Hematopoietic multipotent progenitor cell treated with erythropoietin and hydrocortisone succinate and interleukin-3 and kit ligand, for 15 days (in vitro differentiated cells): ENCODE data around the gene GET3.
"Not testable (repeated sequence)": the region's sequence is repeated elsewhere in the genome, so short reads cannot be mapped to it uniquely, and the experiment has no call there.

Source experiments
- DNase-seq: peaks from one replicate; pipeline ENCODE4 v3.0.0-alpha.2; 2015; ENCODE audit warnings: low spot score

GET3 gene

GRCh38 chr19:12736995-12737834, at the start of gene GET3:
Gene GET3, plus strand, starts transcription at chr19:12737497. Its CDS starts 9 bp downstream, at chr19:12737506.
- DNase-seq, result peak; percentile 95

- DNase-seq, result no peak
Measured at GRCh38 chr19:12689012-12689411, 48.3 kb upstream of the GET3 start.

- DNase-seq, result no peak
Measured at GRCh38 chr19:12689581-12690216, 47.6 kb upstream of the GET3 start.

GRCh38 chr19:12692960-12693359, 44.3 kb upstream of the GET3 start:
- DNase-seq, result no peak

GRCh38 chr19:12694641-12695040, 42.7 kb upstream of the GET3 start:
- no peak for DNase-seq

GRCh38 chr19:12695096-12695495, 42.2 kb upstream of the GET3 start:
- no peak for DNase-seq

GRCh38 chr19:12695514-12695913, 41.8 kb upstream of the GET3 start:
- DNase-seq, result no peak

GRCh38 chr19:12695997-12696365, 41.3 kb upstream of the GET3 start:
- DNase-seq, result no peak

- peak; percentile 95 for DNase-seq
Measured at GRCh38 chr19:12696366-12697335, 40.6 kb upstream of the GET3 start, which contains the start of gene FBXW9. Gene FBXW9, minus strand, starts transcription at chr19:12696631. Its CDS starts 50 bp downstream, at chr19:12696581.

- DNase-seq, result not testable (repeated sequence)
Measured at GRCh38 chr19:12697425-12697824, 39.9 kb upstream of the GET3 start.

- DNase-seq, result no peak
Measured at GRCh38 chr19:12698138-12698537, 39.2 kb upstream of the GET3 start.

- no peak for DNase-seq
Measured at GRCh38 chr19:12701596-12702282, 35.6 kb upstream of the GET3 start.

GRCh38 chr19:12703046-12703445, 34.3 kb upstream of the GET3 start:
- no peak for DNase-seq

- DNase-seq, result no peak
Measured at GRCh38 chr19:12705169-12705568, 32.1 kb upstream of the GET3 start.

GRCh38 chr19:12705654-12706331, 31.5 kb upstream of the GET3 start:
- DNase-seq, result no peak

GRCh38 chr19:12706332-12706718, 31.0 kb upstream of the GET3 start:
- DNase-seq, result no peak

- no peak for DNase-seq
Measured at GRCh38 chr19:12708641-12709040, 28.7 kb upstream of the GET3 start.

GRCh38 chr19:12711187-12711586, 26.1 kb upstream of the GET3 start:
- DNase-seq, result no peak

- not testable (repeated sequence) for DNase-seq
Measured at GRCh38 chr19:12712077-12712476, 25.2 kb upstream of the GET3 start.

- DNase-seq, result not testable (repeated sequence)
Measured at GRCh38 chr19:12713304-12713703, 24.0 kb upstream of the GET3 start.

- DNase-seq, result no peak
Measured at GRCh38 chr19:12715102-12715501, 22.2 kb upstream of the GET3 start.
